Subcutaneous adipose tissue (tissue), 4 donors: ENCODE measurements around the gene ARRB2. TPM values are rescaled to one million over a fixed set of nuclear protein-coding genes. Genes with fewer than 3 reads are reported as not detected.

ENCODE experiments used
- total RNA-seq, 4 donors: library from RNA; depleted of rRNA; stranded (reverse); fragments of >200 nt; gene quantifications; one replicate each; pipeline ENCODE4 v1.1.0, GENCODE V29; 2016

The ARRB2 gene
- total RNA-seq, 4 donors from 2014 or later, result 36.2 to 138 (median 52.8) TPM

Other genes with a start within 250 kb of the ARRB2 start
- 10 to 100 TPM in 3 of 4 donors, 1 to 10 TPM in 1; 3.2 to 31.8 (median 13.4) TPM for gene SPNS2, start 211.8 kb upstream of the ARRB2 start, total RNA-seq
- 10 to 100 TPM; 16.5 to 34.7 (median 28.7) TPM for gene MYBBP1A, start 155.2 kb upstream of the ARRB2 start, total RNA-seq
- not detected for gene GGT6, start 150.1 kb upstream of the ARRB2 start, total RNA-seq
- gene SMTNL2, start 126.1 kb upstream of the ARRB2 start, total RNA-seq, result 1 to 10 TPM in 2 of 4 donors, not detected in 2; 1.5 TPM
- gene ALOX15, start 69.0 kb upstream of the ARRB2 start, total RNA-seq, result 1 to 10 TPM in 1 of 4 donors, not detected in 3; 3.3 TPM
- gene PELP1, start 6.5 kb upstream of the ARRB2 start, total RNA-seq, result 10 to 100 TPM; 12.9 to 22.5 (median 20.4) TPM
- 10 to 100 TPM; 16.3 to 29.6 (median 24.2) TPM for gene MED11, start 20.8 kb downstream of the ARRB2 start, total RNA-seq
- 1 to 10 TPM in 2 of 4 donors, under 1 TPM in 2; 0.65 to 4.6 (median 1.0) TPM for gene ZMYND15, start 29.2 kb downstream of the ARRB2 start, total RNA-seq
- 100 to 1,000 TPM in 1 of 4 donors, 10 to 100 TPM in 1, 1 to 10 TPM in 2; 9.0 to 108 (median 12.9) TPM for gene CXCL16, start 29.3 kb downstream of the ARRB2 start, total RNA-seq
- not detected for gene TM4SF5, start 61.3 kb downstream of the ARRB2 start, total RNA-seq
- gene VMO1, start 75.7 kb downstream of the ARRB2 start, total RNA-seq, result 10 to 100 TPM in 1 of 4 donors, 1 to 10 TPM in 2, not detected in 1; 4.6 to 54.9 (median 5.7) TPM
- gene GLTPD2, start 78.3 kb downstream of the ARRB2 start, total RNA-seq, result not detected
- 100 to 1,000 TPM; 114 to 187 (median 124) TPM for gene PSMB6, start 85.5 kb downstream of the ARRB2 start, total RNA-seq
- 10 to 100 TPM; 12.6 to 25.0 (median 18.1) TPM for gene PLD2, start 96.5 kb downstream of the ARRB2 start, total RNA-seq
- 10 to 100 TPM; 12.9 to 61.0 (median 28.2) TPM for gene MINK1, start 122.7 kb downstream of the ARRB2 start, total RNA-seq
- 1 to 10 TPM in 2 of 4 donors, under 1 TPM in 2; 0.38 to 2.2 (median 0.87) TPM for gene C17orf107, start 188.9 kb downstream of the ARRB2 start, total RNA-seq
- gene CHRNE, start 192.5 kb downstream of the ARRB2 start, total RNA-seq, result under 1 TPM; 0.34 to 0.94 (median 0.46) TPM
- not detected for gene GP1BA, start 221.6 kb downstream of the ARRB2 start, total RNA-seq
- 10 to 100 TPM; 25.3 to 85.5 (median 27.9) TPM for gene SLC25A11, start 229.4 kb downstream of the ARRB2 start, total RNA-seq
- 10 to 100 TPM; 21.7 to 42.0 (median 31.0) TPM for gene RNF167, start 229.6 kb downstream of the ARRB2 start, total RNA-seq
- gene PFN1, start 237.9 kb downstream of the ARRB2 start, total RNA-seq, result 100 to 1,000 TPM; 244 to 584 (median 435) TPM
- 1 to 10 TPM; 2.3 to 8.3 (median 3.8) TPM for gene ENO3, start 240.5 kb downstream of the ARRB2 start, total RNA-seq